Measurements from ENCODE around the gene MLXIPL.

GRCh38 chr7:73626814-73627213 is 2.5 kb upstream of the MLXIPL start:
- TF ChIP-seq, protein P1, sequence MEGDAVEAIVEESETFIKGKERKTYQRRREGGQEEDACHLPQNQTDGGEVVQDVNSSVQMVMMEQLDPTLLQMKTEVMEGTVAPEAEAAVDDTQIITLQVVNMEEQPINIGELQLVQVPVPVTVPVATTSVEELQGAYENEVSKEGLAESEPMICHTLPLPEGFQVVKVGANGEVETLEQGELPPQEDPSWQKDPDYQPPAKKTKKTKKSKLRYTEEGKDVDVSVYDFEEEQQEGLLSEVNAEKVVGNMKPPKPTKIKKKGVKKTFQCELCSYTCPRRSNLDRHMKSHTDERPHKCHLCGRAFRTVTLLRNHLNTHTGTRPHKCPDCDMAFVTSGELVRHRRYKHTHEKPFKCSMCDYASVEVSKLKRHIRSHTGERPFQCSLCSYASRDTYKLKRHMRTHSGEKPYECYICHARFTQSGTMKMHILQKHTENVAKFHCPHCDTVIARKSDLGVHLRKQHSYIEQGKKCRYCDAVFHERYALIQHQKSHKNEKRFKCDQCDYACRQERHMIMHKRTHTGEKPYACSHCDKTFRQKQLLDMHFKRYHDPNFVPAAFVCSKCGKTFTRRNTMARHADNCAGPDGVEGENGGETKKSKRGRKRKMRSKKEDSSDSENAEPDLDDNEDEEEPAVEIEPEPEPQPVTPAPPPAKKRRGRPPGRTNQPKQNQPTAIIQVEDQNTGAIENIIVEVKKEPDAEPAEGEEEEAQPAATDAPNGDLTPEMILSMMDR (IDR thresholded peaks at IDR 0.05; ENCODE audit: poor library complexity, severe bottlenecking): no peak
- TF ChIP-seq RAD21 (conservative IDR thresholded peaks at IDR 0.05) (no peak), TAF1 (IDR thresholded peaks at IDR 0.05; ENCODE audit: low read depth) (no peak)

Data from neural cell (in vitro differentiated cells).